T-helper 17 cell (primary cell): Measurements from ENCODE around the gene DENND4B. TPM values are rescaled to one million over a fixed set of nuclear protein-coding genes. Genes with fewer than 3 reads are reported as not detected.

ENCODE experiments used
- ATAC-seq: fragments of 150-1000 bp; cut with Tn5 transposase; 2 replicates; pipeline ENCODE4 v1.10.0; 2021; ENCODE audit warnings: mild to moderate bottlenecking, moderate library complexity
- DNase-seq, 3 donors: peaks; one replicate each; pipeline versions ENCODE4 v3.0.0 to v3.0.0-alpha.2; 2020 to 2021
- H3K9me3 ChIP-seq: one replicate; pipeline ENCODE4 v1.7.0; 2013; ENCODE audit warnings: low read length, mild to moderate bottlenecking; ENCODE audit not compliant: control insufficient read depth, poor library complexity, severe bottlenecking
- H3K27ac Mint-ChIP-seq: one replicate; pipeline ENCODE4 v1.8.0; 2022; ENCODE audit warnings: mild to moderate bottlenecking, moderate library complexity, mixed read lengths
- H3K27me3 Mint-ChIP-seq: one replicate; pipeline ENCODE4 v1.8.0; 2022; ENCODE audit warnings: mixed read lengths
- H3K36me3 Mint-ChIP-seq: one replicate; pipeline ENCODE4 v1.8.0; 2022; ENCODE audit warnings: low read depth, mixed read lengths
- H3K4me1 Mint-ChIP-seq: one replicate; pipeline ENCODE4 v1.8.0; 2022; ENCODE audit warnings: mild to moderate bottlenecking, mixed read lengths
- H3K4me3 Mint-ChIP-seq: one replicate; pipeline ENCODE4 v1.8.0; 2022; ENCODE audit warnings: mild to moderate bottlenecking, moderate library complexity, mixed read lengths
- total RNA-seq, 4 donors: library from RNA in 2 of 4; stranded (reverse) in 2 of 4; gene quantifications; one replicate each; pipeline ENCODE4 v1.2.3 and lab custom pipeline; 2022 to 2026

DENND4B gene, protein sequence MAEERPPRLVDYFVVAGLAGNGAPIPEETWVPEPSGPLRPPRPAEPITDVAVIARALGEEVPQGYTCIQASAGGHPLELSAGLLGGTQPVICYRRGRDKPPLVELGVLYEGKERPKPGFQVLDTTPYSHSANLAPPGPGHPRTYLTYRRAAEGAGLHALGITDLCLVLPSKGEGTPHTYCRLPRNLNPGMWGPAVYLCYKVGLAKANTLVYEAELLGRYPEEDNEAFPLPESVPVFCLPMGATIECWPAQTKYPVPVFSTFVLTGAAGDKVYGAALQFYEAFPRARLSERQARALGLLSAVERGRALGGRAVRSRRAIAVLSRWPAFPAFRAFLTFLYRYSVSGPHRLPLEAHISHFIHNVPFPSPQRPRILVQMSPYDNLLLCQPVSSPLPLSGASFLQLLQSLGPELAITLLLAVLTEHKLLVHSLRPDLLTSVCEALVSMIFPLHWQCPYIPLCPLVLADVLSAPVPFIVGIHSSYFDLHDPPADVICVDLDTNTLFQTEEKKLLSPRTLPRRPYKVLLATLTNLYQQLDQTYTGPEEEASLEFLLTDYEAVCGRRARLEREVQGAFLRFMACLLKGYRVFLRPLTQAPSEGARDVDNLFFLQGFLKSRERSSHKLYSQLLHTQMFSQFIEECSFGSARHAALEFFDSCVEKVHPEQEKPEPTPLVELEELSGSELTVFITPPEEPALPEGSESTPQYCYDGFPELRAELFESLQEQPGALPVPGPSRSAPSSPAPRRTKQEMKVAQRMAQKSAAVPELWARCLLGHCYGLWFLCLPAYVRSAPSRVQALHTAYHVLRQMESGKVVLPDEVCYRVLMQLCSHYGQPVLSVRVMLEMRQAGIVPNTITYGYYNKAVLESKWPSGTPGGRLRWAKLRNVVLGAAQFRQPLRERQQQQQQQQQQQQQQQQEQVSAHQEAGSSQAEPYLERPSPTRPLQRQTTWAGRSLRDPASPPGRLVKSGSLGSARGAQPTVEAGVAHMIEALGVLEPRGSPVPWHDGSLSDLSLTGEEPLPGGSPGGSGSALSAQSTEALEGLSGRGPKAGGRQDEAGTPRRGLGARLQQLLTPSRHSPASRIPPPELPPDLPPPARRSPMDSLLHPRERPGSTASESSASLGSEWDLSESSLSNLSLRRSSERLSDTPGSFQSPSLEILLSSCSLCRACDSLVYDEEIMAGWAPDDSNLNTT (N-terminal part only)
- total RNA-seq (100 to 1,000 TPM; 120 to 157 TPM), total RNA-seq (lab: John Stamatoyannopoulos, UW) (118 to 145 reads per million in 2 donors)

DNA sequence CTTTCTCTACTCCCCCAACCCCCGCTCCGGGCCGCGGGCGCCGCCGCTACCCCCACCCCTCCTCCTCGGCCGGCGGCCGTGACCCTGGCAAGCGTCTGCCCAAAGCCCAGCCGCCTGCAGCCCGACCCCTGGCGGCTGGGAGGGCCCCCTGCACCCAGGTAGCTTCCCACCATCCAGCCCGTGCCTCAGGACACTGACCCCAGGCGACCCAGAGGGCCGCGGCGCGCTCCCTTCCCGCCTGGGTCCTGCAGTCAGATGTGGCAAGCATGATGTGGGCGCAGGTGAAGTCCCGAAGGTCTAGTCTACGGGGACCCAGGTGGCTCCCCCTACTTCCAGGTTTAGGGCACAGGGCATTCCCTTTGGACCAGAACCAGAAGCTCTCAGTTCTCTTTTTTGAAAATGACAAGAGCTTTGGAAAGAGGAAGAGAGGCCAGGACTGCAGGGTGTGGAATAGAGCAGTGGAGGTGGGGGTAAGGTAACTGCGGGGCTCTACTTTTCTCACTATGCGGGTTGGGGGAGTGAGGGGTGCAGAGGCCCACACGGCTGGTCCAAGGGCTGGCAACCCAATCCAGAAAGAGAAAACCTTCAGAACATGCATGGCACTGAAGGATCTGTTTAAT is at the start of gene DENND4B:
DENND4B (minus strand) TSS at position 97 of the 620 bp plus-strand sequence. CDS start 2,344 bp downstream, outside the sequence.
- peak within 1 kb of the TSS; percentile 95 for H3K4me3 Mint-ChIP-seq
- no peaks in the 10 kb centered on the region for H3K9me3 ChIP-seq
- ATAC-seq (peak; percentile 71), DNase-seq (peak; percentile 63 to 66 (median 66))
- peaks cover 42% of the 10 kb centered on the region for H3K4me1 Mint-ChIP-seq
- peak within 1 kb of the TSS; percentile 94 for H3K27ac Mint-ChIP-seq
- H3K27me3 Mint-ChIP-seq, result no peaks in the 10 kb centered on the region
- peaks cover 12% of the 10 kb centered on the region for H3K36me3 Mint-ChIP-seq

DNA sequence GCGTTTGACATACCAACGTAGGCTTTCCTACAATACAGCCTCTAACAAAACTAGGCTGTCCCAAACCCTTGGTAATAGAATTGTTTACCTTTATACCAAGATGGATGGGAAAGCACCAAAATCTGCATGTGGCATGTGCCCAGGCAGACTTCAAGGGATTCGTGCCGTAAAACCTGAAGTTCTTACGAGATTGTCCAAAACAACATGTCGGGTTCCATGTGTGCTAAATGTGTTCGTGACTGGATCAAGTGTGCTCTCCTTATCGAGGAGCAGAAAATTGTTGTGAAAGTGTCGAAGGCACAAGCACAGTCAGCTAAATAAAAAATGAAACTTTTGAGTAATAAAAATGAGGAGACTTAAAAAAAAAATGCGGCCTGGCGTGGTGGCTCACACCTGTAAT is 49.1 kb upstream of the DENND4B start:
- H3K27ac Mint-ChIP-seq, result no peak overlapping the region
- ATAC-seq, result no peak
- H3K27me3 Mint-ChIP-seq, result no peaks in the 10 kb centered on the region
- no peak for DNase-seq
- peaks cover 19% of the 10 kb centered on the region for H3K4me1 Mint-ChIP-seq
- H3K36me3 Mint-ChIP-seq, result peaks cover 10% of the 10 kb centered on the region
- H3K9me3 ChIP-seq, result no peaks in the 10 kb centered on the region
- H3K4me3 Mint-ChIP-seq, result no peak overlapping the region

- H3K36me3 Mint-ChIP-seq, result peaks cover 11% of the 10 kb centered on the region
These were observed 48.7 kb upstream of the DENND4B start for GRCh38 chr1:153995202-153995601.

DNA sequence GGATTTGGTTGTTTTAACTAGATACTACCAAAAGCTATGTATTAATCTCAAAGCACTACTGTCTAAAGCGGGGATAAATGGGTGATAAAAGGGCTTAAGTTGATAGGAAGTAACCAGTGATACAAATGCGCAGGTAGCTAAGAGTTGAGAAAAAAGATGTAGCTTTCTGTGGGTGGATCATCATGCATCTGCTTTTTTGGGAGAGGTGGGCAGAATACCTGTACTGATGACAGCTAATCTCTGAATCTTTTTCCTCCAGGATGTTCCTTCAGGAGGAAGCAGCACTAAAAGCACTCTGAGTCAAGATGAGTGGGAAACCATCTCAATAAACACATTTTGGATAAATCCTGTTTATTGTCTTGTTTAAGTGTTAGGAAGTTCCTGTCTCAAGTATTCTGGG is 45.3 kb upstream of the DENND4B start:
- no peak for DNase-seq
- Mint-ChIP-seq H3K36me3 (peaks cover 11% of the 10 kb centered on the region), H3K4me1 (peaks cover 26% of the 10 kb centered on the region), H3K4me3 (peak overlapping the region; percentile 97), H3K27ac (peak overlapping the region; percentile 98), H3K27me3 (no peaks in the 10 kb centered on the region)
- ATAC-seq, result no peak
- H3K9me3 ChIP-seq, result no peaks in the 10 kb centered on the region

More at GRCh38 chr1:153995202-153995601, 48.7 kb upstream of the DENND4B start:
- Mint-ChIP-seq H3K4me3 (no peak overlapping the region), H3K4me1 (peaks cover 23% of the 10 kb centered on the region), H3K27ac (peak overlapping the region; percentile 77), H3K27me3 (no peaks in the 10 kb centered on the region)
- ATAC-seq (no peak), DNase-seq (no peak)
- H3K9me3 ChIP-seq, result no peaks in the 10 kb centered on the region

DNA sequence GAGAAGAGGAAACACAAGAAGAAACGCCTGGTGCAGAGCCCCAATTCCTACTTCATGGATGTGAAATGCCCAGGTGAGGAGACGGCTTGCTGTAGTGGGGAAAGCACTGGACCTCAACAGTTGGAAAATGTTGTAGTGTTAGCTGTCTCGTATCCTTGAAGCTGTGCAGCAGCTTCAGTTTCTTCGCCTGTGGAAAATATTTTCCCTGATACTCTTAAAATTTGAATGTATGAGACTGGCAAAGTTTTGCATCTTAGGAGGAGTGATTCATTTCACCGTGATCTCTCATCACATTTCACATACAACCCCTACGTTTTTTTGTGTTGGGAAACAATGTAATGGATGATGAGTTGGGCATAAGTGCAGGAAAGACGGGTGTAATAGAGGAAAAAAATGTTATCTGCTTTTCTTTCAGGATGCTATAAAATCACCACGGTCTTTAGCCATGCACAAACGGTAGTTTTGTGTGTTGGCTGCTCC is 44.7 kb upstream of the DENND4B start:
- DNase-seq (no peak), ATAC-seq (no peak)
- Mint-ChIP-seq H3K27me3 (no peaks in the 10 kb centered on the region), H3K36me3 (peaks cover 11% of the 10 kb centered on the region), H3K4me1 (peaks cover 29% of the 10 kb centered on the region), H3K4me3 (peak overlapping the region; percentile 97), H3K27ac (peak overlapping the region; percentile 98)
- H3K9me3 ChIP-seq, result no peaks in the 10 kb centered on the region

- peaks cover 4% of the 10 kb centered on the region for H3K27me3 Mint-ChIP-seq
- no peaks in the 10 kb centered on the region for H3K9me3 ChIP-seq
- H3K4me3 Mint-ChIP-seq, result peak within 1 kb of the TSS; percentile 97
- H3K36me3 Mint-ChIP-seq, result peaks cover 11% of the 10 kb centered on the region
- H3K27ac Mint-ChIP-seq, result peak within 1 kb of the TSS; percentile 98
- DNase-seq, result peak; percentile 68 to 80 (median 78)
- ATAC-seq, result peak; percentile 88
- peaks cover 32% of the 10 kb centered on the region for H3K4me1 Mint-ChIP-seq
These were observed 44.1 kb upstream of the DENND4B start, which contains the start of gene RPS27 for GRCh38 chr1:153990468-153991150. Gene RPS27, plus strand, starts transcription at chr1:153990762. Its CDS starts 35 bp downstream, at chr1:153990797.

- peaks cover 8% of the 10 kb centered on the region for H3K36me3 Mint-ChIP-seq
- no peaks in the 10 kb centered on the region for H3K9me3 ChIP-seq
- peaks cover 16% of the 10 kb centered on the region for H3K27me3 Mint-ChIP-seq
- no peak for ATAC-seq
- peak overlapping the region; percentile 89 for H3K27ac Mint-ChIP-seq
- DNase-seq, result no peak
- H3K4me1 Mint-ChIP-seq, result peaks cover 33% of the 10 kb centered on the region
- no peak overlapping the region for H3K4me3 Mint-ChIP-seq
These were observed 41.1 kb upstream of the DENND4B start for GRCh38 chr1:153987621-153988020.

DNA sequence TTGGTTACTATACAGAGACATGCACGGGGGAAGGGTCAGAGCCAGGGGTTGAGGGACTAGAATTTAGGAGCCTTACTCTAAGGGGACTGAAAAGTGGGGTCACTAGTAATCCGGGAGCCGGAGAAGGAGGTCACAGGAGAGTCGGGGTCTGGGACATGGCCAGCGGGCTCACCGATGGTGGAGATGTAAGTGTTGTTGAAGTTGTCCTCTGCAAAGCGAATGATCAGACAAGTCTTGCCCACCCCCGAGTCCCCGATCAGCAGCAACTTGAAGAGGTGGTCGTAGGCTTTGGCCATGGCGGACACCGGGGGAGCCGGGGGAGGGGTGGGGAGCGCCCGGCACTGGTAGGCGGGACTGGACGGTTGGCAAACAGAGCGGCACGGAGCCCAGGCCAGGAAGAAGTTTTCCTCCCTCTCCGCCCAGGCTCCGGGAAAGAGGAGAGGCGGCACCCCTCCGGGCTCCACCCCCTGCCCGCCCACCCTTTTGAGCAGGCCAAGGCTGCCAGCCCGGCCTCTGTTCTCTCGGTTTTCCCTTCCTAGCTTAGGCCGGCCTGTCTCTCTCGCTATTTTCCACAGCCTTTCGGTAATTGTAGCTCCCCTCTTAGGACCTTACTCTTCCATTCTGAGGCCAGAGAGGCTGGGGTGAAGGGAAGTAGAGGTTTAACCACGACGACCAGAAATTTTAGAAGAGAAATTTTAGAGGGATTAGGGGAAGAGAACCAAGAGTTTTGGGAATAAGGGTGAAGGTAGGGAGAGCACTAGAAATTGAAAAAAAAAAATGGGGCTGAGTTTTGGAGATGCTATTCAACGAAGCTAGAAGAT is 39.6 kb upstream of the DENND4B start, which contains the start of gene RAB13:
RAB13 (minus strand) TSS at position 399 of the 821 bp plus-strand sequence; CDS start at position 296, 103 bp downstream.
- Mint-ChIP-seq H3K36me3 (peaks cover 2% of the 10 kb centered on the region), H3K4me1 (peaks cover 21% of the 10 kb centered on the region), H3K4me3 (peak within 1 kb of the TSS; percentile 36), H3K27me3 (peaks cover 16% of the 10 kb centered on the region), H3K27ac (peak within 1 kb of the TSS; percentile 89)
- no peaks in the 10 kb centered on the region for H3K9me3 ChIP-seq
- ATAC-seq (no peak), DNase-seq (no peak)

DNA sequence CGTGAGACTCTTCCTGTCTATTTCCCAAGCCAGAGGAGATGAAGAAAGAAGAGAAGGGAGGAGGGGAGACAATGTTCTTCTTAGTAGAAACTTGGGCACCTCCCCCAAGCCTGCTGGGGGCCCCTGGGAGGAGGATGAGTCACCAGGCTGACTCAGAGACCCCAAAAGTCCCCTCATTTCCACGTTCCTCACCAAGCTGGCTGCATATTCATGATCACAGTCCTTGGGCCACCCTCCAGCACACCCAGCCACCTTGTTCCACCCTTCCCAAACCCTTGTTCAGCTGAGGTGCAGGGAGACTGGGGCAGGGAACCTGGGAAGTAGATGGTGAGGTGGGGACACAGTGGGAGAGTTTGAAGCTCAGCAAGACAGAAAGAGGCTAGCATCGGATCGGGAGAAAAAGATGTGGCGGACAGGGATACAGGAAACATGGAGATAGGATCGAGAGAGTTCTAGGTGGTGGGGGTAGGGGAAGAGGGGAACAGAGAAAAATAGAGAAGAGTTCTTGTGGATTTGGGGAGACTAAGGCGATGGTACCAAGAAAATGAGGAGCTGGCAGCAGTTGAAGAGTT is 38.9 kb upstream of the DENND4B start:
- DNase-seq (no peak), ATAC-seq (no peak)
- H3K4me3 Mint-ChIP-seq, result peak overlapping the region; percentile 15
- peaks cover 15% of the 10 kb centered on the region for H3K4me1 Mint-ChIP-seq
- H3K36me3 Mint-ChIP-seq, result no peaks in the 10 kb centered on the region
- H3K27ac Mint-ChIP-seq, result peak overlapping the region; percentile 56
- peaks cover 16% of the 10 kb centered on the region for H3K27me3 Mint-ChIP-seq
- H3K9me3 ChIP-seq, result no peaks in the 10 kb centered on the region

GRCh38 chr1:153984123-153984894 is 37.8 kb upstream of the DENND4B start:
- Mint-ChIP-seq H3K4me1 (peaks cover 13% of the 10 kb centered on the region), H3K4me3 (no peak overlapping the region), H3K36me3 (no peaks in the 10 kb centered on the region), H3K27me3 (peaks cover 16% of the 10 kb centered on the region), H3K27ac (peak overlapping the region; percentile 16)
- ATAC-seq, result no peak
- no peaks in the 10 kb centered on the region for H3K9me3 ChIP-seq
- no peak for DNase-seq
